NOMO-1 treated with dmso at 0.1 percent for 144 hours (cell line): Measurements from ENCODE around the gene DGCR8.
"Not testable (repeated sequence)": the region's sequence is repeated elsewhere in the genome, so short reads cannot be mapped to it uniquely, and the experiment has no call there.

ENCODE experiments used
- DNase-seq: peaks from one replicate; lab custom pipeline; 2025; ENCODE audit not compliant: unreplicated experiment; lab: John Stamatoyannopoulos, UW

Gene DGCR8

GRCh38 chr22:20149257-20150250 is 69.5 kb downstream of the DGCR8 start:
- no peak for DNase-seq

- no peak for DNase-seq
Measured at GRCh38 chr22:20150381-20151275, 70.6 kb downstream of the DGCR8 start, which contains the start of gene CCDC188. TSS of gene CCDC188 (minus strand) at chr22:20151055. CDS start at chr22:20150986, 69 bp downstream.

- no peak for DNase-seq
Measured at GRCh38 chr22:20151276-20151588, 71.2 kb downstream of the DGCR8 start.

GRCh38 chr22:20152464-20152890 is 72.4 kb downstream of the DGCR8 start:
- no peak for DNase-seq

GRCh38 chr22:20153945-20154344 is 73.9 kb downstream of the DGCR8 start:
- no peak for DNase-seq

- no peak for DNase-seq
Measured at GRCh38 chr22:20154602-20155187, 74.7 kb downstream of the DGCR8 start.

GRCh38 chr22:20155330-20156041 is 75.4 kb downstream of the DGCR8 start:
- DNase-seq, result no peak

- DNase-seq, result no peak
Measured at GRCh38 chr22:20156042-20156389, 76.0 kb downstream of the DGCR8 start.

GRCh38 chr22:20156611-20157429 is 76.8 kb downstream of the DGCR8 start:
- DNase-seq, result peak; percentile 41

GRCh38 chr22:20157430-20158183 is 77.6 kb downstream of the DGCR8 start:
- DNase-seq, result no peak

- DNase-seq, result no peak
Measured at GRCh38 chr22:20158391-20159036, 78.5 kb downstream of the DGCR8 start.

GRCh38 chr22:20159076-20159475 is 79.0 kb downstream of the DGCR8 start:
- DNase-seq, result no peak

GRCh38 chr22:20159531-20159930 is 79.5 kb downstream of the DGCR8 start:
- not testable (repeated sequence) for DNase-seq

GRCh38 chr22:20160041-20160440 is 80.0 kb downstream of the DGCR8 start:
- DNase-seq, result no peak
